Medulla oblongata (tissue), 1 donor: Measurements from ENCODE around the gene NEDD4.
A peak's percentile ranks its signal among the peaks of the same experiment; 100 is the strongest.
"Not testable (repeated sequence)": the region's sequence is repeated elsewhere in the genome, so short reads cannot be mapped to it uniquely, and the experiment has no call there.

ENCODE experiments used
- DNase-seq: peaks from one replicate; pipeline ENCODE4 v3.0.0-alpha.2; 2015; ENCODE audit errors: extremely low spot score

The NEDD4 gene

GRCh38 chr15:55993111-55993803, at the start of gene NEDD4:
TSS of gene NEDD4 (minus strand) at chr15:55993612. CDS start at chr15:55993555, 57 bp downstream.
- DNase-seq = peak; percentile 92

GRCh38 chr15:56042498-56042897, 49.1 kb upstream of the NEDD4 start:
- DNase-seq = no peak

- DNase-seq = no peak
These were observed 48.6 kb upstream of the NEDD4 start for GRCh38 chr15:56042031-56042430.

GRCh38 chr15:56040081-56041035, 46.9 kb upstream of the NEDD4 start:
- DNase-seq = peak; percentile 13

- no peak for DNase-seq
These were observed 45.3 kb upstream of the NEDD4 start for GRCh38 chr15:56038707-56039106.

- no peak for DNase-seq
These were observed 44.6 kb upstream of the NEDD4 start for GRCh38 chr15:56038015-56038414.

- DNase-seq = no peak
These were observed 43.2 kb upstream of the NEDD4 start for GRCh38 chr15:56036546-56037067.

- DNase-seq = no peak
These were observed 41.8 kb upstream of the NEDD4 start for GRCh38 chr15:56035166-56035565.

- no peak for DNase-seq
These were observed 41.1 kb upstream of the NEDD4 start for GRCh38 chr15:56034514-56034913.

- no peak for DNase-seq
These were observed 39.0 kb upstream of the NEDD4 start for GRCh38 chr15:56032373-56032772.

GRCh38 chr15:56031836-56032235, 38.4 kb upstream of the NEDD4 start:
- no peak for DNase-seq

- no peak for DNase-seq
These were observed 38.0 kb upstream of the NEDD4 start for GRCh38 chr15:56031402-56031801.

- DNase-seq = no peak
These were observed 35.0 kb upstream of the NEDD4 start for GRCh38 chr15:56028430-56028829.

- not testable (repeated sequence) for DNase-seq
These were observed 29.7 kb upstream of the NEDD4 start for GRCh38 chr15:56023160-56023559.

GRCh38 chr15:56019819-56020486, 26.5 kb upstream of the NEDD4 start:
- no peak for DNase-seq

- DNase-seq = no peak
These were observed 25.8 kb upstream of the NEDD4 start for GRCh38 chr15:56019060-56019793.

GRCh38 chr15:56017920-56018319, 24.5 kb upstream of the NEDD4 start:
- DNase-seq = no peak

- DNase-seq = no peak
These were observed 24.1 kb upstream of the NEDD4 start for GRCh38 chr15:56017511-56017910.

GRCh38 chr15:56016281-56016680, 22.9 kb upstream of the NEDD4 start:
- no peak for DNase-seq

GRCh38 chr15:56014677-56015076, 21.3 kb upstream of the NEDD4 start:
- DNase-seq = no peak

GRCh38 chr15:56007053-56007452, 13.6 kb upstream of the NEDD4 start:
- DNase-seq = not testable (repeated sequence)
